Activated CD4-positive, alpha-beta T cell treated with anti-CD3 and anti-CD28 coated beads, Interleukin-2, amount 10 ng/mL, durations not matched to agents 7 days and 5 days (primary cell): ENCODE measurements around the gene ZNF407. TPM values are rescaled to one million over a fixed set of nuclear protein-coding genes. Genes with fewer than 3 reads are reported as not detected.

ENCODE experiments used
- CTCF ChIA-PET: fragments of 350-600 bp; sonication (Branson Sonifier 250); formaldehyde crosslinking; loops from one replicate; lab custom pipeline; 2021; ENCODE audit warnings: antibody characterized with exemption; lab: Charles Lee
- POLR2A ChIA-PET: fragments of 350-600 bp; sonication (Branson Sonifier 250); formaldehyde crosslinking; loops from one replicate; lab custom pipeline; 2021; ENCODE audit warnings: antibody characterized with exemption; lab: Charles Lee
- DNase-seq: peaks from one replicate; pipeline ENCODE4 v3.0.0-alpha.2; 2020
- H3K27ac Mint-ChIP-seq: one replicate; pipeline ENCODE4 v1.8.0; 2021; ENCODE audit warnings: mild to moderate bottlenecking, moderate library complexity, mixed read lengths
- H3K27me3 Mint-ChIP-seq: one replicate; pipeline ENCODE4 v1.8.0; 2021; ENCODE audit warnings: mixed read lengths
- H3K36me3 Mint-ChIP-seq: one replicate; pipeline ENCODE4 v1.8.0; 2021; ENCODE audit warnings: low read depth, mixed read lengths
- H3K4me1 Mint-ChIP-seq: one replicate; pipeline ENCODE4 v1.8.0; 2021; ENCODE audit warnings: mixed read lengths
- H3K4me3 Mint-ChIP-seq: one replicate; pipeline ENCODE4 v1.8.0; 2021; ENCODE audit warnings: mild to moderate bottlenecking, moderate library complexity, mixed read lengths
- H3K9me3 Mint-ChIP-seq: one replicate; pipeline ENCODE4 v1.8.0; 2021; ENCODE audit warnings: mixed read lengths
- total RNA-seq, 2 experiments: library from RNA; stranded (reverse); gene quantifications; one replicate each; pipeline ENCODE4 v1.2.3, GENCODE V29; 2021

Gene ZNF407
- total RNA-seq, 2 experiments from 2014 or later, result 19.3 TPM

DNA sequence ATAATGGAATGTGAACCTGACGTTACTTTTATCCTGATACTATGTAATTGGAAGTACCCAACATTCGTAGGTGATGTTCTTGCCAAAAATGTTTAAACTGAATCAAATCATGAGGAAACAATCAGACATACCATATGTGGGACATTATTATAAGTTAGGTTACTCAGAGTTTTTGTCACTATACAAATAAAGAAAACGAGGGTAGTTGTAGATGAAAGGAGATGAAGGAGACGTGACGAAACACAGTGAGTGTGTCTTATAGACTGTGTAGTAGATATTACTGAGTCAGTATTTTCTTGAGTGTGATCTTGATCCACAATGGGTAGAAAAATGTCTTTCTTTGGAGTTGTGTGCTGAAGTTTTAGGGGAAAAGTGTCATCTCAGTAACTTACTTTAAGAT lies 176.8 kb downstream of the ZNF407 start:
- peaks cover 6% of the 10 kb centered on the region for H3K4me1 Mint-ChIP-seq
- H3K36me3 Mint-ChIP-seq, result no peaks in the 10 kb centered on the region
- POLR2A ChIA-PET, result no interaction called here
- no peak overlapping the region for H3K4me3 Mint-ChIP-seq
- H3K27ac Mint-ChIP-seq, result no peak overlapping the region
- DNase-seq, result no peak
- CTCF ChIA-PET, result no interaction called here
- no peaks in the 10 kb centered on the region for H3K9me3 Mint-ChIP-seq
- H3K27me3 Mint-ChIP-seq, result no peaks in the 10 kb centered on the region

DNA sequence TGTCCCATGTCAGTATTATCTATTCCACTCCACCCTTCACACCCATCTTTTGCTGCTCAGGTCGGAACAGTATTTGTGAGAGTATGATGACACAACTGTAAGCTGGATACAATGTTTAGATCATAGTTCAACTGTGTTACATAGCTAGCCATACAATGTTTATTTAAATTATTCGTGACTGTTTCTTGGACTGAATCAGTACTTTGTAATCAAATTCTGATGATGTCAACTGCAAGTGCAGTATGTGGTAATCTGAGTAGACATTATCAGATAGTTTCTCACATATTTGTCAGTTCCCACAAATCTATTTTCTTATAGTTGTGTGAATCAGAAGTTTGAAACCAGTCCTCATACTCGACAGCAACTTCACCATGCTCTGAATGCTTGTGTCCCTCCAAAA lies 177.6 kb downstream of the ZNF407 start:
- Mint-ChIP-seq H3K27ac (no peak overlapping the region), H3K36me3 (no peaks in the 10 kb centered on the region), H3K4me3 (no peak overlapping the region), H3K9me3 (no peaks in the 10 kb centered on the region), H3K27me3 (no peaks in the 10 kb centered on the region), H3K4me1 (peaks cover 6% of the 10 kb centered on the region)
- CTCF ChIA-PET, result interaction anchor here (0.8 kb wide), 1 partner anchor 14 kb away, joined by 3 read pairs; no protein-coding TSS in a partner anchor
- DNase-seq, result no peak
- POLR2A ChIA-PET, result no interaction called here

DNA sequence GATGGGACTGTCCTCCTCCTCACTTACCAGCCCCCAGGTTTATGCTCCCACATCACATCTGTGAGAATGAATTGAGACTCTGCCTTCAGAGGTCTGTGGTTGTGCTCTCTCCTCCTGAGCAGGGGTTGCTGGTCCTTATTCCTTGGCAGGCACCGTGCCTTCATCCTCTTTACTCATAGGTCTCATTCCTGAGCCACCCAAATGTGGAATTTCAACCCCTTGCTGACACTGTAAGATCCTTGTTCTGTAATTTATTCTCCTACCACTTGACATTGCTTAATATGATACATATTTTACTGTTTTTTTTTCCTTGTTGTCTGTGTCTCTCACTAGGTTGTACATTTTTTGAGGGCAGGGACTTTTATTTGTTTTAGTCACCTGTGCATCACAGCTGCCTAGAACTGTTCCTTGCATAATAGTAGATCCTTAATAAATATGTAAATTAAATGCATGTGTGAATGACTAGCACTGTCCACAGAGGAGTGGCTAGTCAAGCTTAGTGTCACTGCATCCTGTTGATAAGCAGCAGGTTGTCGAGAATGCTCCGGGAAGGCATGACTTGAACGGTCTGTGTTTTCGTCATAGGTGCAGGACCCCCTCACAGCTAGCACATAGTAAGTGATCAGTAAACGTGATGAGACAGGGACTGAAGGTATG lies 180.6 kb downstream of the ZNF407 start:
- ChIA-PET CTCF (no interaction called here), POLR2A (no interaction called here)
- Mint-ChIP-seq H3K27ac (no peak overlapping the region), H3K27me3 (no peaks in the 10 kb centered on the region), H3K9me3 (no peaks in the 10 kb centered on the region), H3K4me3 (no peak overlapping the region), H3K36me3 (no peaks in the 10 kb centered on the region), H3K4me1 (peaks cover 4% of the 10 kb centered on the region)
- no peak for DNase-seq

DNA sequence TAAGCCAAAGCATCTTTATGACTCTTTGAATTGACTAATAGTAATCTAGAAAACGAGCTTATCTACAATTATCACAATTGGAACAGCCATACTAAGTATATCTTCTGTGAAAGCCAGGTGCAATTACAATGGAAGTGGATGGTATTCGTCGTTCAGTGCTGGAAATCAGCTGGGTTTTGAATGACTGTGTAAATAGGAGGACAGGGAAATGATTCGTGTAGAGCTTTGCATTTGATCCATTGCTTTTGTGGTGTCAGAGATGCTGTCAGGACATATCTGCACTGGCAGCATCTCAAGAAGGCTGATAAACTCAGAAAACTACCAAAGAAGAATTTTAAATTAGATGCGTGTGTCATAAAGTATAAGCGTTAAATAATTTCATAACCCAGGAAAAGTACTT lies 187.1 kb downstream of the ZNF407 start:
- POLR2A ChIA-PET, result no interaction called here
- no peak for DNase-seq
- no peaks in the 10 kb centered on the region for H3K9me3 Mint-ChIP-seq
- H3K4me1 Mint-ChIP-seq, result no peaks in the 10 kb centered on the region
- no peaks in the 10 kb centered on the region for H3K27me3 Mint-ChIP-seq
- H3K27ac Mint-ChIP-seq, result no peak overlapping the region
- H3K4me3 Mint-ChIP-seq, result no peak overlapping the region
- CTCF ChIA-PET, result no interaction called here
- no peaks in the 10 kb centered on the region for H3K36me3 Mint-ChIP-seq

DNA sequence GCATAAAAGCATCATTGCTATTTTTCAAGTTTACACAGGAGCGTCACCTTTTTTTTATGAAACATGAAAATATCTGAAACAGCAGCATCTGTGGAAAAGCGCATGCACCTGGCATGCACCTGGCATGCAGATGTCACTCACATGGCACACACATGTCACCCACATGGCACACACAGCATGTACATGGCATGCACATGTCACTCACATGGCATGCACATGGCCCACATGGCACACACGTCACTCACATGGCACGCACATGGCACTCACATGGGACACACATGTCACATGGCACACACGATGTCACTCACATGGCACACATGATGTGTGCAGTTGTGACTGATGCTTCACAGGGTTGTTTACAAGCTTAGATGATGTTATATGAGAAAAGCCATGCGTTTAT lies 188.0 kb downstream of the ZNF407 start:
- CTCF ChIA-PET, result no interaction called here
- H3K4me3 Mint-ChIP-seq, result no peak overlapping the region
- no peaks in the 10 kb centered on the region for H3K36me3 Mint-ChIP-seq
- no peaks in the 10 kb centered on the region for H3K9me3 Mint-ChIP-seq
- no peaks in the 10 kb centered on the region for H3K27me3 Mint-ChIP-seq
- no peaks in the 10 kb centered on the region for H3K4me1 Mint-ChIP-seq
- POLR2A ChIA-PET, result no interaction called here
- DNase-seq, result no peak
- H3K27ac Mint-ChIP-seq, result no peak overlapping the region

DNA sequence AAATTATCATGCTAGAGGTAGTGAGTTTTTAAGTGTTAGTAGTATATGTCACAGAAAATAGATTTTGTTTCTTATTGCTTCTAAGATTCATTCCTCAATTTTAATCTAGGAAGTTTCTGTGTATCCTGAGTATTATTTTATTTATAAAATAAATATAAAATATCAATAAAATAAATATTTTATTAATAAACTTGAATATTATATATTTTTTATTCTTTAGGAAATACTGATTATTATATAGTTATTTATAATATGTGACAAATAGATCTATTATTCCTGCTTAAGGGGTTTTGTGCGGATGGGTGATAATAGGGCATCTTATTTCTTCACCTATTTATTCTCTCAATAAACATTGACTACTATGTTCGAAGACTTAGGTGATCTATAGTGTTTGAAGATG lies 191.0 kb downstream of the ZNF407 start:
- Mint-ChIP-seq H3K27ac (no peak overlapping the region), H3K9me3 (no peaks in the 10 kb centered on the region), H3K27me3 (no peaks in the 10 kb centered on the region), H3K4me3 (no peak overlapping the region), H3K4me1 (no peaks in the 10 kb centered on the region), H3K36me3 (no peaks in the 10 kb centered on the region)
- ChIA-PET CTCF (no interaction called here), POLR2A (no interaction called here)
- DNase-seq, result no peak

DNA sequence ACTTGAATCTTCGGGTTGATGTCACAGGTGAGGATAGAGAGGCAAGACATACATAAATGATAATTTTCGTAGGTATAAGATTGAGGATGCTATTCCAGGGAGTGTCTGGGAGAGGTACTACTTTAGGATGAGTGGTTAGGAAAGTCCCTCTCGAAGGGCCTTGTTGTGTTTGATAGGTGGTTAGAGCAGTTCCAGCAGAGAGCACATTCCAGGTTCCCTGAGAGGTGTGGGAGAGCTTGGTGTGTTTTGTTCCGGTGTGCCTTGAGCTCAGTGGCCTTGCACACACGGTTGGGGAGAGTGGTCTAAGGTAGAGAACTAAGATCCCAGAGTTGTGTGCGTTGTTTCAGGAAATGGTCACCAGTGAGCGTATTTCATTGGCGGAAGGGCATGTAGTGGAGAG lies 191.4 kb downstream of the ZNF407 start:
- no peaks in the 10 kb centered on the region for H3K9me3 Mint-ChIP-seq
- no peaks in the 10 kb centered on the region for H3K4me1 Mint-ChIP-seq
- CTCF ChIA-PET, result no interaction called here
- no peak overlapping the region for H3K4me3 Mint-ChIP-seq
- H3K27ac Mint-ChIP-seq, result no peak overlapping the region
- DNase-seq, result no peak
- no peaks in the 10 kb centered on the region for H3K27me3 Mint-ChIP-seq
- POLR2A ChIA-PET, result no interaction called here
- no peaks in the 10 kb centered on the region for H3K36me3 Mint-ChIP-seq

DNA sequence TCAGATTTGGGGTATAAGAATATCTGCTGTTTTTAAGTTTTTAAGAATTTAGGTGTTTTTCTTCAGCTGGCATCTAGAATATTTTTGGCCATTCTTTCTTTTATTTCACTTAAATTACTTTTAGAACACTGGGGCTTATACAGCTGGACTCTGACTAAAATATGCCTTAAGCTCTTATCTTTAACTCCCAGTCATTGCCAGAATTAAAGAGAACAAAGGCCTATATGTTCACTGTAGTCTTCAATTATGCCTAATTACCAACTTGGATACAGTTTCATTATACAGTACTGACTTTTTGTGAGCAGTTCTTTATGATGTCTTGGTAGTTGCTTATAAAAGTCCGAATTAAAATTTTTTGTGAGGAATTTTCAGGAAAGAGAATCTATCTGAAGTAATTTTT lies 192.8 kb downstream of the ZNF407 start:
- Mint-ChIP-seq H3K4me1 (no peaks in the 10 kb centered on the region), H3K9me3 (no peaks in the 10 kb centered on the region), H3K36me3 (no peaks in the 10 kb centered on the region), H3K27me3 (no peaks in the 10 kb centered on the region), H3K4me3 (no peak overlapping the region), H3K27ac (no peak overlapping the region)
- POLR2A ChIA-PET, result no interaction called here
- CTCF ChIA-PET, result no interaction called here
- no peak for DNase-seq

DNA sequence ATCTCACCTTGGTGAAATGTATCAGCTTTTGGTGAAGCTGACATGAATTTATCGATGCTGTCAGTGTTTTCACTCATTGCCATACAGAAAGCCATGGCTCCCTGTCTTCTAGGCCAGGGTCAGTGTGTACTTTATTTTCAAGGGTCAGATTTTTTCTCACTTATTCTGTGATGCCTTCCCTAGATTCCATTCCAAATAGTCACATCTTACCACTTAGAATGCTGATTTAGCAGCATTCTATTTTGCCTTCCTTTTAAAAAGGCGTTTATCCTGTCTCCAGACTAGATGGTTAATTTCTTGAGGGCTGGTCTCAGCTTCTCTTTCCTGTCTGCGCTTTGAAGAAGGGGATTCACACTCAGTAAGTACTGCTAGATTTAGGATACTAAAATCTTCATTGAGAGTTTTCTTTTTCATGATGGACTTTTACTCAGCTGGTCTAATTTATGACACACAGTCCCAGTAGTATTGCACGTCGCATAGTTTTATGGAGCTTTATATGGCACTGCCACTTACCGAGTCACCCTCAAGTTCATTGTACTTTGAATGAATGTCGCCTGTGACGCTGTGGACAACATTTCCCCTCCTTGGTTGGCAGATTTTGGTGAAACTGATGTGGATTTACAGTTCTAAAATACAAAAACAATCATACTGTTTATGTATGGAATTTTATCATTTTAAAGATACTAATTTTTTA lies 194.0 kb downstream of the ZNF407 start:
- ChIA-PET CTCF (no interaction called here), POLR2A (no interaction called here)
- Mint-ChIP-seq H3K9me3 (no peaks in the 10 kb centered on the region), H3K4me1 (no peaks in the 10 kb centered on the region), H3K36me3 (no peaks in the 10 kb centered on the region), H3K27me3 (no peaks in the 10 kb centered on the region), H3K4me3 (no peak overlapping the region), H3K27ac (no peak overlapping the region)
- no peak for DNase-seq

DNA sequence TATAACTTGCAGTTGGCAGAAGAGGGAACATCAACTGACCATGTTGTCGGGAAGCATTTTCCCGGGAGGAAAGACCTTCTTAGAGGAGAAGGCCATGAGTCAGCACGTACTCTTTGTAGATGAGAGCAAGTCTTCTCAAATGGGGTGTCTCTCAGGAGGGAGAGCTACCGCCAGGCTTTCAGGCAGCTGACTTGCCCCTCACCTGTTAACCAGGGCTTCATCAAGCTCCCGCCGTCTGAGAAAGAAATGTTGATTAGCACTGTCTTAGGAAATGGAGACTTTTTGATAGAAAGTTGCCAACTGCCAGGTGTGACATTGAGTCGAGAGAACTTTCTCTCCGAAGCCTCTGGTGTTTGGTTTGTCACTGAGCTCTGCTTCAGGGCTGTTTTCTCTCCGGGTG lies 196.1 kb downstream of the ZNF407 start:
- CTCF ChIA-PET, result no interaction called here

DNA sequence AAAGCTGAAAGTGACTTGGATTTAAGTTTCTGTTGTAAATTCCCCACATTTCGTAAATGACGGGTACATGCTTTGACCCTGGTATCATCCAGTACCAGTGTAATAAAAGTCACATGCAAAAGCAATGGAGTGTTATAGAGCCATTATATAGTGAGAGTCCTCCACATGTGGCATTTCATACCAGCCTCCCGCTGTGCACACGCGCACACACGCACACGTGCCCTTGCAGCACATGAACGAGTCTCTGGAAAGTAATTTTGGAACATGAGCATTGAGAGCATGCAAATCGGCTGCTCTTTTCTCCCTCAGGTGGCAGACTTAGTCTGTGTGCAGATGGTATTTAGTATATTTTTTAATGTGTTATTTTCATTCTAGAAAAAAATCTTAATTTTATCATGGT lies 198.1 kb downstream of the ZNF407 start:
- H3K4me1 Mint-ChIP-seq, result peaks cover 14% of the 10 kb centered on the region
- no peaks in the 10 kb centered on the region for H3K27me3 Mint-ChIP-seq
- POLR2A ChIA-PET, result no interaction called here
- H3K4me3 Mint-ChIP-seq, result no peak overlapping the region
- H3K9me3 Mint-ChIP-seq, result no peaks in the 10 kb centered on the region
- DNase-seq, result no peak
- no peak overlapping the region for H3K27ac Mint-ChIP-seq
- CTCF ChIA-PET, result no interaction called here
- H3K36me3 Mint-ChIP-seq, result no peaks in the 10 kb centered on the region

More for the DNA sequence above, 196.1 kb downstream of the ZNF407 start:
- no peaks in the 10 kb centered on the region for H3K36me3 Mint-ChIP-seq
- no peak overlapping the region for H3K4me3 Mint-ChIP-seq
- no peak overlapping the region for H3K27ac Mint-ChIP-seq
- peaks cover 13% of the 10 kb centered on the region for H3K4me1 Mint-ChIP-seq
- H3K9me3 Mint-ChIP-seq, result no peaks in the 10 kb centered on the region
- H3K27me3 Mint-ChIP-seq, result no peaks in the 10 kb centered on the region
- DNase-seq, result no peak
- POLR2A ChIA-PET, result no interaction called here

DNA sequence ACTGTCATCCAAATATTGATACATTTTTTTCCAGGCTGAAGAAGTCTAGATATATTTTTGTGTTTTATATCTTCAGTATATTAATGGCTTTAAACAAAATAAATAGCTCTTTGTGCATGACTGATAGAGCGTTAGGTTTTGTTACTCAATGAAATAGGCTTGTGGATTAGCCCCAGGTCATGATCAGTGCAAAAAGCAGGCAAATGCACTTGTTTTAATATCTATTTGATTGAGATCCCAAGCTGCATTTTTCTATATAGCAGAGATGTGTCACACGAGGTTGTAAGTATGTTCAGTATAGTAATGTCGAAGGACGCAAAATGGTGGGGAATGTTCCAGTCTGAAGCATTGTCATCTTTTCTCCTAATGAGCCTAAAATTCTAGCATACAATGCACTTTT lies 198.5 kb downstream of the ZNF407 start:
- no peaks in the 10 kb centered on the region for H3K9me3 Mint-ChIP-seq
- H3K27ac Mint-ChIP-seq, result no peak overlapping the region
- ChIA-PET CTCF (no interaction called here), POLR2A (no interaction called here)
- no peaks in the 10 kb centered on the region for H3K36me3 Mint-ChIP-seq
- DNase-seq, result no peak
- no peaks in the 10 kb centered on the region for H3K27me3 Mint-ChIP-seq
- H3K4me3 Mint-ChIP-seq, result no peak overlapping the region
- H3K4me1 Mint-ChIP-seq, result peaks cover 14% of the 10 kb centered on the region

DNA sequence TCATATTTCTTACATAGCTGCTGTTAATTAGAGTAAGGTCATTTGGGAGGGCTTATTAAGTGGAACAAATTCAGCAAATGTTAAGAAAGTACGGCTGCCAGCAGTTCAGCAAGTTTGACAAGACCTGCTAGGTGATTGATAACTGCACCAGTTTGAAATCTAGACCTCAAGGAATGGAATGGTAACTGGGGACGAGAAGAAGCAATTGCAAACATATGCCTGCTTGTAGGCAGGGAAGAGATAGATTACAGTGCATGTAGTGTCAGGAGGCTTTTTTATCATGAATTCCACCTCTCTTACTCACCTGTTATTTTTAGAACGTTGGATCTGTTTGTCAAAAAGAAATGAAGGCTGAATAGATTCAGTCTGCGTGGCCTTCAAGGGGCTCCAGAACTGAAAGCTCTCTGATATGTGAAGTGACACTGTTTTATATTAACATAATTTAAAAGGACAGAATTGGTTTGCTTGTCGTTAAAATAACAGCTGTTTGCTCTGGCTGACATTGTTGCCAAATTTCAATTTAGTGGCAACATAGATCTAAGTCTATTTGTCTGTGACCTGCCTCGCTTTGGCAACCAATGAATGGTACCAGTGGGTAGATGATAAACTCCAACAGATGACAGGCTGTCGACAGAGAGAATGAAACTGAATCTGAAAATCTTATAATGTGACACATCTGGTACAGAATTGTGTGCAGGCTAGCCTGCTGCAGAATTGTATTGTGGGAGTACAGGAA lies 199.3 kb downstream of the ZNF407 start:
- no peak overlapping the region for H3K4me3 Mint-ChIP-seq
- CTCF ChIA-PET, result no interaction called here
- no peaks in the 10 kb centered on the region for H3K36me3 Mint-ChIP-seq
- H3K4me1 Mint-ChIP-seq, result peaks cover 14% of the 10 kb centered on the region
- H3K27me3 Mint-ChIP-seq, result no peaks in the 10 kb centered on the region
- DNase-seq, result no peak
- POLR2A ChIA-PET, result no interaction called here
- H3K27ac Mint-ChIP-seq, result no peak overlapping the region
- H3K9me3 Mint-ChIP-seq, result no peaks in the 10 kb centered on the region
